HL-60 (cell line): ENCODE data around the gene MPV17L2.

Experiments
- DNase-seq, 2 experiments: peaks; one replicate each; pipeline ENCODE4 v3.0.0-alpha.2; 2010 to 2020; ENCODE audit warnings: low read depth in 1 of 2, low spot score in 1 of 2
- H3K27ac ChIP-seq: fragments of 250-450 bp; sonication (Bioruptor Pico); replicated peaks from 2 replicates; pipeline ENCODE4 v1.5.1; 2020; ENCODE audit warnings: mild to moderate bottlenecking, moderate library complexity
- H3K27me3 ChIP-seq: fragments of 250-450 bp; sonication (Bioruptor Pico); 2 replicates; pipeline ENCODE4 v1.5.1; 2021; ENCODE audit warnings: mild to moderate bottlenecking, moderate library complexity; ENCODE audit not compliant: insufficient read depth, poor library complexity, severe bottlenecking
- H3K4me3 ChIP-seq: replicated peaks from 2 replicates; pipeline ENCODE4 v1.5.1; 2011; ENCODE audit warnings: mild to moderate bottlenecking, control low read depth, low read length; ENCODE audit not compliant: insufficient read depth
- GABPA ChIP-seq: IDR thresholded peaks from 2 replicates; pipeline ENCODE4 v1.6.1; 2012; ENCODE audit warnings: low read depth
- POLR2AphosphoS5 ChIP-seq: IDR thresholded peaks from 2 replicates; pipeline ENCODE4 v1.6.1; 2012; ENCODE audit warnings: low read depth
- SPI1 ChIP-seq: IDR thresholded peaks from 2 replicates; pipeline ENCODE4 v1.6.1; 2012; ENCODE audit warnings: low read depth, mild to moderate bottlenecking, borderline replicate concordance
- TF ChIP-seq, protein P1 (sequence below): IDR thresholded peaks from 2 replicates; pipeline ENCODE4 v1.6.1; 2012; ENCODE audit warnings: low read depth; ENCODE audit not compliant: insufficient replicate concordance
- TF ChIP-seq, protein P2 (sequence below): IDR thresholded peaks from one replicate; pipeline ENCODE4 v1.5.1; 2011; ENCODE audit warnings: low read length, control low read depth, inconsistent platforms; ENCODE audit not compliant: insufficient read depth

Gene MPV17L2

DNA sequence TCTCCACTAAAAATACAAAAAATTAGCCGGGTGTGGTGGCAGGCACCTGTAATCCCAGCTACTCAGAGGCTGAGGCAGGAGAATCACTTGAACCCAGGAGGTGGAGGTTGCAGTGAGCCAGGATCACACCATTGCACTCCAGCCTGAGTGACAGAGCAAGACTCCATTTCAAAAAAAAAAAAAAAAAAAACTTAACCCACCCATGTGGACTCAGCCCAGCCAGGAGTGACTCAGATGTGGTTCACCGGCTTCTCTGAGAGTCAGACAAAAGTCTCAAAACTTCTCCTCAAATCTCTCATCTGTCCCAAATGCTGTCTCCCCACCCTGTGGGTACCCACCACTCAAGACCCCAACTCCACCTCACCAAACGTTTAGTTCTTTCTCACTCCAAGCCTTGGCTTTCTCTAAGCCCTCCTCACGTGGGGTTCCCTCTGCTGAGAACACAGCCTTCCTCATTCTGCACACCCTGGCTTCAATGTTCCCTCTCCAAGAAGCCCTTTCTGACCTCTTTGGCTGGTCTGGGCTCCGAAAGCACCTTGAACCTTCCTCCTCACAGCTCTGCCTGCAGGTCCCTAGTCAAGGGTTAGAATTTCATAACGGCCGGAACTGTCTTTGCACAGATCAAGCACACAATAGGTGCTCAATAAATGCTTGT is 21.9 kb downstream of the MPV17L2 start:
- no peak overlapping the region for H3K27ac ChIP-seq

GRCh38 chr19:18216789-18217188 is 23.8 kb downstream of the MPV17L2 start:
- TF ChIP-seq POLR2AphosphoS5 (no peak), SPI1 (no peak)
- TF ChIP-seq, protein P1, sequence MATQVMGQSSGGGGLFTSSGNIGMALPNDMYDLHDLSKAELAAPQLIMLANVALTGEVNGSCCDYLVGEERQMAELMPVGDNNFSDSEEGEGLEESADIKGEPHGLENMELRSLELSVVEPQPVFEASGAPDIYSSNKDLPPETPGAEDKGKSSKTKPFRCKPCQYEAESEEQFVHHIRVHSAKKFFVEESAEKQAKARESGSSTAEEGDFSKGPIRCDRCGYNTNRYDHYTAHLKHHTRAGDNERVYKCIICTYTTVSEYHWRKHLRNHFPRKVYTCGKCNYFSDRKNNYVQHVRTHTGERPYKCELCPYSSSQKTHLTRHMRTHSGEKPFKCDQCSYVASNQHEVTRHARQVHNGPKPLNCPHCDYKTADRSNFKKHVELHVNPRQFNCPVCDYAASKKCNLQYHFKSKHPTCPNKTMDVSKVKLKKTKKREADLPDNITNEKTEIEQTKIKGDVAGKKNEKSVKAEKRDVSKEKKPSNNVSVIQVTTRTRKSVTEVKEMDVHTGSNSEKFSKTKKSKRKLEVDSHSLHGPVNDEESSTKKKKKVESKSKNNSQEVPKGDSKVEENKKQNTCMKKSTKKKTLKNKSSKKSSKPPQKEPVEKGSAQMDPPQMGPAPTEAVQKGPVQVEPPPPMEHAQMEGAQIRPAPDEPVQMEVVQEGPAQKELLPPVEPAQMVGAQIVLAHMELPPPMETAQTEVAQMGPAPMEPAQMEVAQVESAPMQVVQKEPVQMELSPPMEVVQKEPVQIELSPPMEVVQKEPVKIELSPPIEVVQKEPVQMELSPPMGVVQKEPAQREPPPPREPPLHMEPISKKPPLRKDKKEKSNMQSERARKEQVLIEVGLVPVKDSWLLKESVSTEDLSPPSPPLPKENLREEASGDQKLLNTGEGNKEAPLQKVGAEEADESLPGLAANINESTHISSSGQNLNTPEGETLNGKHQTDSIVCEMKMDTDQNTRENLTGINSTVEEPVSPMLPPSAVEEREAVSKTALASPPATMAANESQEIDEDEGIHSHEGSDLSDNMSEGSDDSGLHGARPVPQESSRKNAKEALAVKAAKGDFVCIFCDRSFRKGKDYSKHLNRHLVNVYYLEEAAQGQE, result no peak
- TF ChIP-seq, protein P2, sequence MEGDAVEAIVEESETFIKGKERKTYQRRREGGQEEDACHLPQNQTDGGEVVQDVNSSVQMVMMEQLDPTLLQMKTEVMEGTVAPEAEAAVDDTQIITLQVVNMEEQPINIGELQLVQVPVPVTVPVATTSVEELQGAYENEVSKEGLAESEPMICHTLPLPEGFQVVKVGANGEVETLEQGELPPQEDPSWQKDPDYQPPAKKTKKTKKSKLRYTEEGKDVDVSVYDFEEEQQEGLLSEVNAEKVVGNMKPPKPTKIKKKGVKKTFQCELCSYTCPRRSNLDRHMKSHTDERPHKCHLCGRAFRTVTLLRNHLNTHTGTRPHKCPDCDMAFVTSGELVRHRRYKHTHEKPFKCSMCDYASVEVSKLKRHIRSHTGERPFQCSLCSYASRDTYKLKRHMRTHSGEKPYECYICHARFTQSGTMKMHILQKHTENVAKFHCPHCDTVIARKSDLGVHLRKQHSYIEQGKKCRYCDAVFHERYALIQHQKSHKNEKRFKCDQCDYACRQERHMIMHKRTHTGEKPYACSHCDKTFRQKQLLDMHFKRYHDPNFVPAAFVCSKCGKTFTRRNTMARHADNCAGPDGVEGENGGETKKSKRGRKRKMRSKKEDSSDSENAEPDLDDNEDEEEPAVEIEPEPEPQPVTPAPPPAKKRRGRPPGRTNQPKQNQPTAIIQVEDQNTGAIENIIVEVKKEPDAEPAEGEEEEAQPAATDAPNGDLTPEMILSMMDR, result no peak
- no peak overlapping the region for H3K4me3 ChIP-seq
- no peak for DNase-seq
- peaks cover 13% of the 10 kb centered on the region for H3K27me3 ChIP-seq
- H3K27ac ChIP-seq, result no peak overlapping the region

More for the DNA sequence above, 21.9 kb downstream of the MPV17L2 start:
- TF ChIP-seq GABPA (no peak), SPI1 (no peak), POLR2AphosphoS5 (no peak)
- TF ChIP-seq, protein P2, result no peak
- TF ChIP-seq, protein P1, result no peak
- no peak for DNase-seq
- peaks cover 2% of the 10 kb centered on the region for H3K27me3 ChIP-seq
- no peak overlapping the region for H3K4me3 ChIP-seq

DNA sequence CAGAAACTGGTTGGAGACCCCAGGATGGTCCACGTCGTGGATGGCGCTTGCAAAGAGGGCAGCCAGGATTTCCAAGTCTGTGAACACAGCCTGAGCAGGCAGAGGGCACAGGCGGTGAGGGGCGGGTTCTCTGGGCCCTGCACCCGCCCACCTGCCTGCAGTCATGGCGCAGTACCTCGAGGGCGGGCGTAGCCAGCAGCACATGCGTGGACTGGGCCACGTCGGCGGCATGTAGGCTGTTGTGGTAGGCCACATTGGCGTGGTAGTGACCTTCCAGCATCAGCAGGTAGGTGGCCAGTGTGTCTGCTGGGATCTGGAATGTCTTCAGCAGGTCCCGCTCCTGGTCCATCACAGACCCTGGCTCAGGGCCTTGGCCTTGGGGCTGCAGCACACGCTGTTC is 25.1 kb downstream of the MPV17L2 start:
- no peak for DNase-seq
- Histone ChIP-seq H3K4me3 (no peak overlapping the region), H3K27ac (no peak overlapping the region), H3K27me3 (peaks cover 20% of the 10 kb centered on the region)
- TF ChIP-seq POLR2AphosphoS5, result no peak
- TF ChIP-seq GABPA, result no peak
- TF ChIP-seq, protein P2, result no peak
- TF ChIP-seq SPI1, result no peak
- TF ChIP-seq, protein P1, result no peak
